AG10803 (cell line): ENCODE data around the gene FIGNL2.

Source experiments
- DNase-seq: peaks from one replicate; pipeline ENCODE4 v3.0.0; 2010; ENCODE audit warnings: low read depth
- H3K4me3 ChIP-seq: 2 replicates; pipeline ENCODE4 v1.5.1; 2011; ENCODE audit warnings: mild to moderate bottlenecking, low read length, control low read depth
- TF ChIP-seq, protein P1 (sequence below): conservative IDR thresholded peaks from 2 replicates; pipeline ENCODE4 v1.5.1; 2011; ENCODE audit warnings: mild to moderate bottlenecking, low read length, control low read depth, inconsistent platforms

The FIGNL2 gene

DNA sequence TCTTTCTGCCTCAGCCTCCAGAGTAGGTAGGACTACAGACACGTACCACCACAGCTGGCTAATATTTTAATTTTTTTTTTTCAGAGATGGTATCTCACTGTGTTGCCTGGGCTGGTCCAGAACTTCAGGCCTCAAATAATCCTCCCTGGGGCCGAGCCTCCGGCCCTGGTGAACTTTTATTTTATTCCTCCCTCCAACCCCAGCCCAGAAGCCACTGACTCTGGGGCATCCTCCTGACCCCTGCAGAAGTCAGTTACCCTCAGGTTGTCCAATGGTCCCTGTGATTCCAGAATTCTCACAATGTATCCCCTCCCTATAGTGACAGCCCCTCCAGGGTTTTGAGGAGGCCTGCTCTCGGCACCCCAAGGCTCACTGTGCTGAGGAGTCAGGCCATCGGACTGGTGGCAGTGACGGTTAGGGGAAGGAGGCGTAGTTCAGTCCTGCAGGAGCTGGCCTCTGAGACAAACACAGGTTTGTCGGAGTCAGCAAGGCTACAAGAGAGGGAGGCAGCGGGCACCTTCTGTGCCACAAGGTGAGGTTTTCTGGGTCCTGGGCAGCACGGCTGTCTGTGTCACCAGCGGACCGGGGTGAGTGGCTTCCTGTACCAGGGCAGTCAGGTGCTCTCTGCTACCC lies 19.4 kb upstream of the FIGNL2 start:
- TF ChIP-seq, protein P1, sequence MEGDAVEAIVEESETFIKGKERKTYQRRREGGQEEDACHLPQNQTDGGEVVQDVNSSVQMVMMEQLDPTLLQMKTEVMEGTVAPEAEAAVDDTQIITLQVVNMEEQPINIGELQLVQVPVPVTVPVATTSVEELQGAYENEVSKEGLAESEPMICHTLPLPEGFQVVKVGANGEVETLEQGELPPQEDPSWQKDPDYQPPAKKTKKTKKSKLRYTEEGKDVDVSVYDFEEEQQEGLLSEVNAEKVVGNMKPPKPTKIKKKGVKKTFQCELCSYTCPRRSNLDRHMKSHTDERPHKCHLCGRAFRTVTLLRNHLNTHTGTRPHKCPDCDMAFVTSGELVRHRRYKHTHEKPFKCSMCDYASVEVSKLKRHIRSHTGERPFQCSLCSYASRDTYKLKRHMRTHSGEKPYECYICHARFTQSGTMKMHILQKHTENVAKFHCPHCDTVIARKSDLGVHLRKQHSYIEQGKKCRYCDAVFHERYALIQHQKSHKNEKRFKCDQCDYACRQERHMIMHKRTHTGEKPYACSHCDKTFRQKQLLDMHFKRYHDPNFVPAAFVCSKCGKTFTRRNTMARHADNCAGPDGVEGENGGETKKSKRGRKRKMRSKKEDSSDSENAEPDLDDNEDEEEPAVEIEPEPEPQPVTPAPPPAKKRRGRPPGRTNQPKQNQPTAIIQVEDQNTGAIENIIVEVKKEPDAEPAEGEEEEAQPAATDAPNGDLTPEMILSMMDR: no peak
- no peak for DNase-seq
- H3K4me3 ChIP-seq: no peak overlapping the region

DNA sequence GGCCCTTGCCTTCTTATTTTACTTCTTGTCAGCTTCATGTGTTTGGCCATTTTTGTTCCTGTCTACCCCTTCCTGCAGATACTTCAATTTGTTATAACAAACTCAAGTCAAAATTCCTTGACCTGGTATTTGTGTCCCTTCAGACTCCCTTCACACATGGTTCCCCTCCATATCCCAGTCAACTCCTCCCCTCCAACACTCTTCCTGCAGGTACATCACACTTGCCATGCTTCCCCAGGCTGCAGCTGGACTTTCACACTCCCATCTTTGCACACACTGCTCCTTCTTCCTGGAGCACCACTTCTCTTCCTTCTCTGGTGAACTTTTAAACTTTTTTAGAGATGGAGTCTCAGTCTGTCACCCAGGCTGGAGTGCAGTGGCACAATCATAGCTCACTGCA lies 18.9 kb upstream of the FIGNL2 start:
- TF ChIP-seq, protein P1: no peak
- no peak for DNase-seq
- H3K4me3 ChIP-seq: no peak overlapping the region

DNA sequence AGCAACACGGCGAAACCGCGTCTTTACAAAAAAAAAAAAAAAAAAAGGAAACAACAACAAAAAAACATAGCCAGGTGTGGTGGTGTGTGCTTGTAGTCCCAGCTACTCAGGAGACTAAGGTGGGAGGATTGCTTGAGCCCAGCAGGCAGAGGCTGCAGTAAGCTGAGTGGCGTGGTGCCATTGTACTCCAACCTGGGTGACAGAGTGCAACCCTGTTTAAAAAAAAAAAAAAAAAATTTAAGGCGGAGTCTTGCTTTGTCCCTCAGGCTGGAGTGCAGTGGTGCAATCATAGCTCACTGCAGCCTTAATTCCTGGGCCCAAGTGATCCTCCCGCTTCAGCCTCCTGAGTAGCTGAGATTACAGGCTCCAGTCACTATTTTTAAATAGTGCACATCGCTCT lies 18.2 kb upstream of the FIGNL2 start:
- H3K4me3 ChIP-seq: no peak overlapping the region
- DNase-seq: no peak
- TF ChIP-seq, protein P1: no peak

DNA sequence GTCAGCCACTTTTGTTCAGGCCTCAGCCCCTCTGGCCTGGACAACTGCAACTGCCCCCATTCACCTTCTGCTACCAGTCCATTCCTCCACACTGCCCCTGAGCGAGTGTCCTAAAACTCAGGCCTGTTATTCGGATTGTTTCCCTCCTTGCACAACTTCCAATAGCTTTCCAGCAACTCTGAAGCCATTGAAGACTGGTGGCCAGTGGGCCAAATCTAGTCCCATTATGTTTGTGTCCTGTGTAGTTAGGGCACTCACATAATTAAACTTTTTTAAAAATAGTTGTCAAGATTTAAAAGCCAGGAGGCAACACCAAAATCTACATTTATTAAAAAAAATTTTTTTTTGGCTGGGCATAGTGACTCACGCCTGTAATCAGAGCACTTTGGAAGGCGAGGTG lies 17.8 kb upstream of the FIGNL2 start:
- no peak for DNase-seq
- no peak overlapping the region for H3K4me3 ChIP-seq
- TF ChIP-seq, protein P1: no peak

DNA sequence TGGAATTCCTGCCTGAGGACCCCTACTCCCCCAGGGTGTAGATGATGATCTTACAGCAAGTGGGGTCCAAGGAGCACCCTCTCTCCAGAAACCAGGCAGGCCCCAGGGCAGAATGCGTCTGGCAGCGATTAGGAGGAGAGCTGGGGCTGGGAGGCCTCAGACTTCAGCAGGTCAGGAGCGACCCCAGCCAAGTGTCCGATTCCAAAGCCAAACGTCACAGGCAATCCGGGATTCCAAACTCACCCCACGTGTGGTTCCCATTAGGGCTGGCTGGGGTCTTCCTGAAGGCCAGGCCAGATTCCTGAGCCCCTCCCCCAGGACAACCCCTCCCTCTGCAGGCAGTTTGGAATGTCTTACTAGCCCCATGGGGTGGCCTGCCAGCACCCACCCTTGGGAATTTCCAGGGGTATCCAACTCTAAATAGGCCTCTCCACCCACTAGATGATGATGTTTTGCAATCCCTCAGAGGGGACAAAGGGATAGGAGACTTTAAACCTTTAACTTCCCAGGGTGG lies 17.3 kb upstream of the FIGNL2 start:
- no peak for DNase-seq
- no peak overlapping the region for H3K4me3 ChIP-seq
- TF ChIP-seq, protein P1: no peak

DNA sequence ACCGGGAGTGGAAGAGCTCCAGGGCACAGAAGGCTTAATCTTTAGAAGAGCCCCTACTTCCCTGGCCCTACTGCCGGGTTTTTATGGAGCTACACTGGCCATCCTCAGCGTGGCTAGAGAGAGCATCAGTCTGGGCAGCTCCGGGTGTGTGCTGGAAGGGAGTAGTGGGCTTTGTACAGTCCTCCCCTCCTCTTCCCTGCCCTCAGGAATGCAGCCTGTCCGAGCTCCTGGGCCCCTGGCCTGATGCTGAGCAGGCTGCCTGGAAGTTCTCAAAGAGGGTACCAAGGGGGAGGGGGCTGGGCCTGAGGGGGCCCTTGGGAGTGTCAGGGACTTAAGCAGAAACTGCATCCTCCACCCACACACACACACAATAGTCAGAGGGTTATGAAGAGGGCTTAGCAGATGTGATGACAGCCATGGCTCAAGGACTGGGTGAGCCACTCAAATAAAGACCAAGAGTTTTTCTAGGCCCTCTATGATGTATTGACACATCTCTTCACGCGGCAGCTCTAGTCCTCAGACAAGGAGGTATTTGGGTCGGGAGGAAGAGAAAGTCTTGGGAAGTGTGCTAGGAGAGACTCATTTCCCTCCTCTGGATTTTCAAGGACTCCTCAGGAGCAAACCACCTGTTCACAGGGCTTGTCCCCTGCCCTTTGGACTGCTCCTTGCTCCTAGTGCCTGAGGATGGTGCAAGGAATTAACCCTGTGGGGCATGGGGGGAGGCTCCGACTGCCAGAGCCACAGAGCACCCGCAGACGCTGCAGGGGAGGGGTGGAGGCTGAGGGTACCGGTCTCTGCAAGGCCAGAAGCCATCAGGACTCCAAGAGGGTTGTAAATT lies 16.5 kb upstream of the FIGNL2 start:
- TF ChIP-seq, protein P1: no peak
- DNase-seq: no peak
- no peak overlapping the region for H3K4me3 ChIP-seq
